Activated T-helper 1 cell treated with anti-CD3 and anti-CD28 coated beads, Interleukin-12 subunit alpha, Interleukin-12 subunit beta, Interleukin-2, Interleukin-4 antibody, amounts not matched to agents 30 ng/mL and 10 ng/mL and 1 ng/mL, durations not matched to agents 14 hours and 24 hours and 36 hours (primary cell): ENCODE data around the gene SMTN. TPM values are rescaled to one million over a fixed set of nuclear protein-coding genes. Genes with fewer than 3 reads are reported as not detected.

ENCODE experiments used
- DNase-seq: peaks from one replicate; pipeline ENCODE4 v3.0.0; 2021; ENCODE audit warnings: low spot score
- H3K27ac Mint-ChIP-seq: one replicate; pipeline ENCODE4 v1.8.0; 2021; ENCODE audit warnings: mild to moderate bottlenecking, mixed read lengths
- H3K27me3 Mint-ChIP-seq: one replicate; pipeline ENCODE4 v1.8.0; 2022; ENCODE audit warnings: mild to moderate bottlenecking, moderate library complexity, mixed read lengths; ENCODE audit not compliant: insufficient read depth
- H3K36me3 Mint-ChIP-seq: one replicate; pipeline ENCODE4 v1.8.0; 2021; ENCODE audit warnings: low read depth, mixed read lengths
- H3K4me1 Mint-ChIP-seq: one replicate; pipeline ENCODE4 v1.8.0; 2021; ENCODE audit warnings: low read depth, mixed read lengths
- H3K4me3 Mint-ChIP-seq: one replicate; pipeline ENCODE4 v1.8.0; 2021; ENCODE audit warnings: mild to moderate bottlenecking, moderate library complexity, mixed read lengths
- H3K9me3 Mint-ChIP-seq: one replicate; pipeline ENCODE4 v1.8.0; 2021; ENCODE audit warnings: mixed read lengths
- intact Hi-C: fragments of 100-400 bp; cut with micrococcal nuclease; formaldehyde crosslinking; loops from one replicate; pipeline ENCODE4 v1.15.1; 2024
- total RNA-seq: library from RNA; stranded (reverse); gene quantifications from 2 replicates; pipeline ENCODE4 v1.2.3, GENCODE V29; 2022

The SMTN gene
- total RNA-seq, 1 donor from 2014 or later, result 13.7 TPM

DNA sequence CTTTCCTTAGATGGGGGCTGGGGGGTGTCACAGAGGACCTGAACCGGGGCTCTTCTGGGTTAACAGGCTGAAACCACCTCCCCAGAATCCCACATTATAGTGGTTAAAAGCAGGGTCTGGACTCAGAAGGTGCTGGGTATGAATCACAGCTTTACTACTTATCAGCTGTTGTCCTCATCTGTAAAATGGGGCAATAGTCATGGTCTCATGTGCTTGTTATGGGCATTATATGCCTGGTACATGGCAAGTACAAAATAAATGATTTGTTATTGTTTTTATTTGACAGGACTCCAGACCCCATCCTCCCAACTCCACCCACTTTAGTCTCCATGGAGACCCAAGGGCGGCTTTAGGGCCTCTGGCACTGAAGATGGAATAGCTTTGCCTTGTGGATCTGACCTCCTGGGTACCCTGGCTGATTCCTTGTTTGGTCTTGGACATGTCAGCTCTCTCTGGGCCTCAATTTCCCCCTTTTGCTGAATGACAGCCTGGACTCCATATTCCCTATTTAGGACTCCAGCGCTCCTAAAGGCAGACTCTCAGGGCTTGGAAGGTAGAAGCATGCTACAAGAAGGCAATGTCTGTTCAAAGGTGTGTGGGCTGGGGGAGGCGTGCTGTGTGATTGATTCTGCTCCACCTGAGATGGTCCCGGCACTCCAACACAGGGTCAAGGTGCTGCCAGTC lies 812 bp upstream of the SMTN start:
- Mint-ChIP-seq H3K9me3 (no peaks in the 10 kb centered on the region), H3K36me3 (no peaks in the 10 kb centered on the region), H3K27ac (peak overlapping the region; percentile 29), H3K4me1 (peaks cover 40% of the 10 kb centered on the region), H3K4me3 (peak overlapping the region; percentile 92), H3K27me3 (no peaks in the 10 kb centered on the region)
- intact Hi-C loops, result loop anchor here (10.0 kb wide), 1 partner anchor 864 kb away; the partner anchor contains the start of gene YWHAH
- no peak for DNase-seq

- H3K27me3 Mint-ChIP-seq, result no peaks in the 10 kb centered on the region
- no peak for DNase-seq
- intact Hi-C loops, result loop anchor here (1.0 to 10.0 kb wide), 3 partner anchors 130 to 863 kb away; partner anchors contain the start of genes LIMK2 and YWHAH
- no peaks in the 10 kb centered on the region for H3K9me3 Mint-ChIP-seq
- H3K27ac Mint-ChIP-seq, result no peak overlapping the region
- peak overlapping the region; percentile 92 for H3K4me3 Mint-ChIP-seq
- no peaks in the 10 kb centered on the region for H3K36me3 Mint-ChIP-seq
- peaks cover 40% of the 10 kb centered on the region for H3K4me1 Mint-ChIP-seq
Observed at GRCh38 chr22:31081963-31082605, 966 bp downstream of the SMTN start.

GRCh38 chr22:31082606-31083376 lies 1.7 kb downstream of the SMTN start:
- H3K36me3 Mint-ChIP-seq, result no peaks in the 10 kb centered on the region
- no peak for DNase-seq
- H3K27ac Mint-ChIP-seq, result peak overlapping the region; percentile 49
- H3K9me3 Mint-ChIP-seq, result no peaks in the 10 kb centered on the region
- intact Hi-C loops, result loop anchor here (10.0 kb wide), 1 partner anchor 862 kb away; the partner anchor contains the start of gene YWHAH
- H3K4me3 Mint-ChIP-seq, result peak overlapping the region; percentile 92
- H3K27me3 Mint-ChIP-seq, result no peaks in the 10 kb centered on the region
- peaks cover 40% of the 10 kb centered on the region for H3K4me1 Mint-ChIP-seq

- H3K36me3 Mint-ChIP-seq, result no peaks in the 10 kb centered on the region
- H3K27me3 Mint-ChIP-seq, result no peaks in the 10 kb centered on the region
- H3K27ac Mint-ChIP-seq, result no peak overlapping the region
- intact Hi-C loops, result loop anchor here (10.0 kb wide), 1 partner anchor 861 kb away; the partner anchor contains the start of gene YWHAH
- no peaks in the 10 kb centered on the region for H3K9me3 Mint-ChIP-seq
- peaks cover 40% of the 10 kb centered on the region for H3K4me1 Mint-ChIP-seq
- no peak for DNase-seq
- peak overlapping the region; percentile 92 for H3K4me3 Mint-ChIP-seq
Observed at GRCh38 chr22:31083377-31083768, 2.3 kb downstream of the SMTN start.

DNA sequence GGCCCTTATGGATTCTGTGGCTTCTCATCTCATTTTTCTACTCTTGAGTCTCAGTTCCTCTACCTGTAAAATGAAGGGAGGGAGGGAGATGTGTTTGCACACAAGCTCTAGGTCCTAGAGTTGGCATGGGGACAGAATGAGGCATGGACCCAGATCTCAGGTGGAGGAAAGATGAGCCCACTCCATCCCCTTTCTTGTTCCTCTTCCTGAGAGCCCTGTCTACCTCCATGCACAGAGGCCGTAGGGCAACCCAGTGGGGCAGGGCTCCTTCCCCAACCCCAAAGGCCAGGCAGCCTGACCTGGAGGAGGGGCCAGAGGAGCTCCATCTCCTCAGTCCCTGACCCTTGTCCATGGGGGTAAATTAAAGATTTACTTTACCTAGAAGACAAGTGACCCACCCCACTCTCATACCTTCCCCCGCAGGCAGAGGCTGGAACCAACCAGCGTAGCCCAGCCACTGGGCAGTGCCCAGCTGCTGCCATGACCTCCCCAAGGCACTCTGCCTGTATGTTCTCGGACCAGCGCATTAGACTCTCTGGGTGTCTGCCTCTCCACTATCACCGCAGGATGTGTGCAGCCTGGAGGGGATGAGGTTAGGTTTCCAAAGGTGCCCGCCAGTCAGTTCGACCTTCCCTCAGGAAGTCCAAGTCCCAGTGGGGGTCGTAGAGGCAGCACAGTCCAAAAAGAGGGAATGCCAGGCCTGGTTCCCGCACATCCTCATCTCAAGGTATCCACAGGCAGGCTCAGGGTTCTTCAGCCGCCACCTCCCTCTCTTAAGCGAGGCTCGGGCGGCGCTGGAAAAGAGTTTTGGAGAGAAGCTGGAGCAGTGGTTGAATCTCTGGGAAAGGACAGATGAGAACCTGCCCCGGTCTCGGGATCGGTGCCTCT lies 3.0 kb downstream of the SMTN start:
- peaks cover 40% of the 10 kb centered on the region for H3K4me1 Mint-ChIP-seq
- no peaks in the 10 kb centered on the region for H3K9me3 Mint-ChIP-seq
- no peaks in the 10 kb centered on the region for H3K36me3 Mint-ChIP-seq
- intact Hi-C loops, result loop anchor here (1.0 to 10.0 kb wide), 7 partner anchors 23 to 861 kb away; partner anchors contain the start of genes PIK3IP1, SELENOM and YWHAH
- peak overlapping the region; percentile 92 for H3K4me3 Mint-ChIP-seq
- no peak for DNase-seq
- no peaks in the 10 kb centered on the region for H3K27me3 Mint-ChIP-seq
- H3K27ac Mint-ChIP-seq, result peak overlapping the region; percentile 75

DNA sequence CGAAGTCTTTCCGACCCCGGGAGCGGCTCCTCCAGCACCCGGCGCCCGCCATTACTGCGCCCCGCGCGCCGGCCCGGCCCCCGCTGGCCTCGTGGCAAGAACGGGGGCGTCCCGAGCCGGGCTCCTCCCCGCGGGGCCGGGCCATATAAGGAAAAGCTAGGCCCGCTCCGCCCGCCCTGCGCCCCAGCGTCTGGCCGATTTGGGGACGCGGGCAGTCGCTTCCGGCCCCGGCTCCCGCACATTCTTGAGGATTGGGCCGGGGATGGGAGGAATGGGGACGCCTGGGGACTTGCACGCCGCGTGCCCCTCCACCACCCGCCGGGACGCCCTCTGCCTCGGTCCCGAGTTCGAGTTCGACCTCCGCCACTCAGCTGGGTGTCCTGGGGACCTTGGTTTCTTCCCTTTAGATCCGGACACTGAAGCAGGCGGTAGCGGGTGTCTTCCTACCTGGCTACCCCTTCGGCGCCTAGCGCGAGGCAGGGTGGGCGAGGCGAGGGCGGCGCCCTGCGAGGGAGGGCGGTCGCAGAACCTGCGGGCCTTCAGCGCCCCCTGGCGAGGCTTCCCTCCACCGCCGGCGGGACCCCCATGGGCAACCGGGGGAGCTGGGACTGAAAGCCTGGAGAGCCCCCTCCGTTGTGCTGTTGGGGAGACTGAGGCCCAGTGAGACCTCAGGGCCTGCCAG lies 3.8 kb downstream of the SMTN start:
- intact Hi-C loops, result loop anchor here (1.0 to 10.0 kb wide), 8 partner anchors 22 to 860 kb away; partner anchors contain the start of genes PIK3IP1, RNF185, SELENOM and YWHAH

DNA sequence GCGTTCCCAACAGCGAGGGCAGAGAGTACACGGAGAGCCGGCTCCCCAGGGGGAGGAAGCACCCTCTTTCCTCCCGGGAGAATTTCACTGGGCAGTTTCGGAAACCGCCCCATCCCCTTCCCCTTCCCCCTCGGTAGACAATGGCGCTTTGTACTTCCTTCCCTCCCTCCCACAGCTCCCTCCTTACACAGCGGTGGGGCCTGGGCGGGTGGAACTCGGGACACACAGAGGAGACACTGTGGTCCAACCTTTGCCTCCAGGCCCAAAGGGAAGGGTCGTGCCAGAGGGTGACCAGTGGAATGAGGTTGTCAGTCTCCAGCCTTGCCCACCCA lies 4.3 kb downstream of the SMTN start:
- Mint-ChIP-seq H3K9me3 (no peaks in the 10 kb centered on the region), H3K27ac (peak overlapping the region; percentile 88), H3K36me3 (no peaks in the 10 kb centered on the region), H3K4me1 (peaks cover 38% of the 10 kb centered on the region), H3K4me3 (peak overlapping the region; percentile 92), H3K27me3 (no peaks in the 10 kb centered on the region)
- intact Hi-C loops, result loop anchor here (1.0 to 10.0 kb wide), 4 partner anchors 75 to 859 kb away; partner anchors contain the start of genes PIK3IP1, RNF185 and YWHAH
- no peak for DNase-seq

More for the DNA sequence above, 3.8 kb downstream of the SMTN start:
- Mint-ChIP-seq H3K36me3 (no peaks in the 10 kb centered on the region), H3K27me3 (no peaks in the 10 kb centered on the region), H3K27ac (peak overlapping the region; percentile 88), H3K4me3 (peak overlapping the region; percentile 92), H3K9me3 (no peaks in the 10 kb centered on the region), H3K4me1 (peaks cover 40% of the 10 kb centered on the region)
- peak; percentile 84 for DNase-seq

DNA sequence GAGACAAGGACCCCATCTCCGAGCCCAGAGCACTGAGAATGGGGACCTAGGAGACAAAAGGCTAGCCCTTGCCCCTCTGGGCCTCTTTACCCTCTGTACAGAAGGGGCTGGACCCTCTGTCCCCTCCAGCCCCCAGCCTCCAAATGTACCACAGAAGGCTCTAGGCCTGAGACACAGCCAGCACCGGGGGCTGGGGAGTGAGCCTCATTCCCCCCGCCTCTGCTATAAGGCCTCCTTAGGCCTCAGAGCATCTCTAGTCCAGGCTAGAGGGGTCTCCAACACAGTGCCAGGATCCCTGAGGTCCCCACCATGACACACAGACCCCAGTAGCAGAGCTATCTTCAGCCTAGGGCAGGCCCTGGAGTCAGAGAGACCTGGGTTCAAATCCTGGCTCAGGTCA lies 4.8 kb downstream of the SMTN start:
- Mint-ChIP-seq H3K9me3 (no peaks in the 10 kb centered on the region), H3K27ac (no peak overlapping the region), H3K27me3 (no peaks in the 10 kb centered on the region), H3K4me3 (peak overlapping the region; percentile 92), H3K36me3 (no peaks in the 10 kb centered on the region), H3K4me1 (peaks cover 34% of the 10 kb centered on the region)
- no peak for DNase-seq
- intact Hi-C loops, result loop anchor here (1.0 to 10.0 kb wide), 4 partner anchors 74 to 859 kb away; partner anchors contain the start of genes PIK3IP1, RNF185 and YWHAH

- Mint-ChIP-seq H3K4me3 (peak overlapping the region; percentile 92), H3K36me3 (no peaks in the 10 kb centered on the region), H3K27ac (no peak overlapping the region), H3K4me1 (peaks cover 27% of the 10 kb centered on the region), H3K27me3 (no peaks in the 10 kb centered on the region), H3K9me3 (no peaks in the 10 kb centered on the region)
- DNase-seq, result no peak
- intact Hi-C loops, result loop anchor here (10.0 kb wide), 1 partner anchor 858 kb away; the partner anchor contains the start of gene YWHAH
Observed at GRCh38 chr22:31086703-31087330, 5.7 kb downstream of the SMTN start.

DNA sequence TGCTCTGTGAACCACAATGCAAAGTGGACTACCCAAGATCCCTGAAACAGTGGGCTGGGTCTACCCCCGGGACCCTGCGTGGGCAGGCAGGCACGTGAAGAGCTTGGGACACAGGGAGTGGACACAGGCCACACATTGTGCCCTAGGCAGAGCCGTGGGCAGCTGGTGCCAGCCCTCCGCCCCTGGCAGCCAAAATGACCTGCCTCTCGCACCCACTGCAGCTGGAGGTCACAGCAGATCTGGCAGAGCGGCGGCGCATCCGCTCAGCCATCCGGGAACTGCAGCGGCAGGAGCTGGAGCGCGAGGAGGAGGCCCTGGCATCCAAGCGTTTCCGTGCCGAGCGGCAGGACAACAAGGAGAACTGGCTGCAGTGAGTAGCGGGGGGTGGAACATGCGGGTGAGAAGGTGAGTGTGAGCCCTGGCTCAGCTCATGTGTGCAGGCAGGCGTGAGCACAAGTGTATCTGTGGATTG lies 6.7 kb downstream of the SMTN start:
- Mint-ChIP-seq H3K4me3 (no peak overlapping the region), H3K4me1 (peaks cover 17% of the 10 kb centered on the region), H3K27me3 (no peaks in the 10 kb centered on the region), H3K9me3 (no peaks in the 10 kb centered on the region), H3K36me3 (no peaks in the 10 kb centered on the region), H3K27ac (no peak overlapping the region)
- no peak for DNase-seq
- intact Hi-C loops, result loop anchor here (10.0 kb wide), 1 partner anchor 857 kb away; the partner anchor contains the start of gene YWHAH
